ENCODE results near the gene MGARP.

Gene MGARP

DNA sequence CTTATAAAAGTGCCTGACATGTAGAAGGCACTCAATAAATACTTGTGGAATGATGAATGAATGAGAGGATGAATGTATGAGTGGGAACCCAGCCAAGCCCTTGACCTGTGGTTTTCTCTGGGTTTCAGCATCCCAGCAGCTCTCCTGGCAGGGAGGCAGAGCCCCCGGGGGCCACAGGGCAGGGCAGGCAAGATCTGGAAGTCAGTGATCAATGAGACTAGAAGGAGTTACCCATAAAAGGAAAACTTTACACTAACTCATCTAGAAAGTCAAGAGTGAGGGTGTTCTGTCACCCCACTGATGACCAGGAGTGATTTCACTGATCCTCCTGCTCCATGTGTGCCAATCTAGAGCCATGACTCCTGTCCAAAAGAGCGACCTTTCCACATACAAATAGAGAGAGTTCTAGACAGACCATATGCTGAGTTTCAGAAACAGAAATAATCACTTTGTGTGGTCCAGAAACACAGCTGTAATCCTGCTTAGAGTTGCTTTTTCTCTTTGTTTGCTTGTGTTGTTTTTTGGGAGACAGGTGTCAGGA lies 37.4 kb downstream of the MGARP start:
- DNase-seq = no peak

DNA sequence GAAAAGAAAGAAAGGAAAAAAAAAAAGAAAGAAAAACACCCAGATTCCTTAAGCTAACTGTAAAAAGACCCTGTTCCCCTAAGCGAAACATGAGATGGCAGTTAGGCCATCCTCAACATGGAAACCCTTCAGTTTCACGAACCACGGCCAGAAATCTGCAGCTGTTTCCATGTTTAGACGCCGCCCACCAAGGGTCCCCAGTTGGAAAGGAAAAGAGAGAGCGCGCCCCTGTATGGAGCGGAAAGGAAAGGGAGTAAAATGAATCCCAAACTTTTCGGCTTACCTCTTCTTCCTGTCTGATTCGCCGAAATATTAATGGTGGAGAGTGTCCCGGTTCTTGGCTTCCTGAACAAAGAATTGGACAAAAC lies 38.3 kb downstream of the MGARP start:
- no peak for DNase-seq

DNA sequence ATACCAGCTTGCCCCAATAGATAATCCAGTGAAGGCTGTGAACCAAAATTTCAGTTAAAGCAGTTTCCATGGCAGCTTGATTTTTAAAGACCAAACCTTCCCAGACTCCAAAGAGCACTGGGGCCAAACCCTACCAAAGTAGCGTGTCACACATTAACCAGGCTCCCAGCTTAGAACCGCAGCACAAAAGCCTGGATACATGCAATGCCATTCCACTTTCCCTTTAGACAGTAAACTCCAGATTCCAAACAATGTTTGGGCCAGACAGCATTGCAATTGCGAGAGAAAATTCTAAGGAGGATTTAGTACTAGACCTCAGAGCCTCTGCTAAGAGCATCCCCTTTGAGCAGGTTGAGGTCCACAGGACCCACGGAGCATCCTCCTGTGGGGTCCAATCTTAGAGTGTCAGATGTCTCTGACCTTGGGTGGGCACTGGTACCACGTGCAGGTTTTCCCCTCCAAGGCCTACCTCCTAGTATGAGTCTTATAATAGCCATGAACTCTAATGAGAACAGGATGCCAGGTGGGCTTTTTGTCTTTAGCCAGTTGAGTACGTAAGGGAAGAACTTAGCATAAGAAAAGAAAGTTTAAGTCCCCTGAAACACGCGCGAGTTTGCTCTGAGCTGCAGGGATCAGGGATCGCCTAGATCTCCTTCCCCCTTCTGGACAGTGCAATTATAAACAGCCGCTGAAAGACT lies 38.8 kb downstream of the MGARP start:
- DNase-seq = no peak

DNA sequence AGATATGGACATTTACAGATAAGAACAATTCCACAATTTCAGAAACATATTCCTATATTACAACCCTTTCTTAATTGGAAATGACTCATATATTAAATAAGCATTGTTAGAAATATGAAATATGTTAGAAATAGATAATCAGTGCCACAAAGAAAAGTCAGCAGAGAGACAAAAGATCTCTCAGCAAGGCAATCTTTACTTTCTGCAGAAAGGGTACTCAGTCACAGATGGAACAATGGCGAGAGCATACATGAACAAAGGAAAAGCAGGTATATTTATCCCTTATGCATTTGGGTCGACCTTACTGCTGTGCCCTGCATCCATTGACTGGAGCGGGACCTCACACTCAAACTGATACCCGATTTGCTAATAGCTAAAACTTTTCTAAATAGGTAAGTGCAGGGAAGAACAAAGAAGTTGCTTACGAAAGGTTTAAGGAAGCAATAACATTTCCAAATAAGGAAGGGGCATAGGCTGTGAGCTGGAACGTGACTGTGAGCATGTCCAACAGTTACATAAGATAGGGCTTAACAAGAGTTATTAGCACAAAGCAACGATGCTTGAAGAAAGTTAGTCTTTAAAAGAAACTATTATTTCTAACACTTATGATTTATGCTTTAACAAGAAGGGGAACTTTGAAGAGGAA lies 40.8 kb downstream of the MGARP start:
- DNase-seq = no peak

DNA sequence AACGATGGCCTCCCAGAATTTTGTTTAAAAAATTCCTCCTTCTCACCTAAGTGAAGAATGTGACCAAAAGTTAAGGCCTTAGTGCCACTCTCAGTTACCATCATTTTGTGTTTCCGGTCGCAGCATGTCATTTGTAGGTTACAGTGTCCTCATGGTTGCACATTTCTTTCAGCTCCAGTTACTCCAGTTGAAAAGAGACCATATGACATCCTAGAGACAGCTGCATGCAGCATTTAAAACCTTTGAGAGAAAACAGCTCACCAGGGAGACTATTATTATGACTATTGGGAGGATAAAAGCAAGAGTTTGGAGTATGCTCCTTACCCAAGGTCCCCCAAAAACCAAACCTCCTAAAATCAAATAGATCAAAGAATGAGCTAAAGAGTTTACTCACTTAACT lies 45.8 kb downstream of the MGARP start:
- no peak for DNase-seq

DNA sequence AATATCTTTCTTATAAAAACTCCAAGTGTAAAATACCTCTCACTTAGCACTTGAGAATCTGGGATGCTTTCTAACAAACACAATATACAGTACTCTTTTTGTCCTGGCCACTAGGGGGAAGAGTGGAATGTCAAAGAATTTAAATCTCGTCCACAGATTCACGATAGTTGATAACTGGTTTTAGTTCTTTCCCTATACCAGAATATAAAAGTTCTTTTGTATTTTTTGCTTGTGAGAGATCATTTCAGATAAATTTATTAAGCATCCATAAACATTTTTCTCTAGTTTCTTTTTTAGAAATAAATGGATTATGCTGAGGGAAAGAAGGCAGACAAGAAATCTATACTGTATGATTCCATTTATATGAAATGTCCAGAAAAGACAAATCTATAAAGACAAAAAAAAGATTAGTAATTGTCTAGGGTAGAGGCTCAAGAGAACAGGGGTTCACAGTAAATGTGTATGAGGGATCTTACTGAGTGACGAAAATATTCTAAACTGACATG lies 50.4 kb downstream of the MGARP start:
- DNase-seq = peak; percentile 0

DNA sequence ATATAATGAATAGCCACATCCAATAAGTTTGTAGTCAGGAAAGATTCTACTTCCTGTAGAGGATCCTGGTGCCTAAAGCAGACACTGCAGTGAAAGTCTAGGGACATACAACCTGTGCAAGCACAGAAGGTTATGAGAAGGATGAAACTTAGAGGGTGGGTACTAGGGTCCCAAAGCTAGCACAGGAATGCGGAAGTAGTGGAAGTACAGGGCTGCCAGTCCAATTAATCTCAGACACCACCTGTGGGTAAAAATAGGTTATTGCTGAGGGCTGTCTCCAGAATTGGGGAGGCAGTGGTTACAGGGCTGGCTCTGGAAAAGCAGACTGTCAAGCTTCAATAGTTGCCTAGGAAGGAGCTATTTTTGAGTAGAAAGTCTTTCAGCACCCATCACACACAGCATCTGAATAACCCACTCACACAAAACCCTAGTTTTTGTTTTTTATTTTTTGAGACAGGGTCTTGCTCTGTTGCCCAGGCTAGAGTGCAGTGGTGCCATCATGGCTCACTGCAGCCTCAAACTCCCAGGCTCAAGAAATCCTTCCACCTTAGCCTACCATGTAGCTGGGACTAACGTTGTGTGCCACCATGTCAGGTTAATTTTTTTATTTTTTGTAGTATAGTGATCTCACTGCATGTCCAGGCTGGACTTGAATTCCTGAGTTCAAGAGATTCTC lies 52.2 kb downstream of the MGARP start:
- no peak for DNase-seq

DNA sequence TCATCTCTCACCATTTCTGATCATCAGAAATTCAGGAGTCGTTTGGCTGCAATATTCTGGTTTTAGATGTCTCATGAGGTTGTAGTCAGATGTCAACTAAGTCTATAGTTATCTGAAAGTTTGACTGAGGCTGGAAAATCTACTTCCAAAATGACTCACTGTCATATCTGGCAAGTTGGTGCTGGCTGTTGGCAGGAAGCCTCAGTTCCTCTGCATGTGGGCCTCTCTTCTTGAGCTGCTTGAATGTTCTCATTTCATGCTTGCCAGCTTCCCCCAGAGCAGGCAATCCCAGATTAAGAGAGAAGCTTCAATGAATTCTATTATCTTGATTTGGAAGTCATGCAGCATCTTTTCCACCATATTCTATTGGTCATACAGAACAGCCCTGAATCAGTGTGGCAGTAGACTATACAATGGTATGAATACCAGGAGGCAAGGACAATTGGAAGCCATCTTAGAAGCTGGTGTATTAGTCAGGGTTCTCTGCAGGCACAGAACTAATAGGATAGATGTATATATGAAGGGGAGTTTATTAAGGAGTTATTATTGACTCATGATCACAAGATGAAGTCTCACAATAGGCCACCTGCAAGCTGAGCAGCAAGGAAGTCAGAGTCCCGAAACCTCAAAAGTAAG lies 56.2 kb downstream of the MGARP start:
- DNase-seq = no peak

DNA sequence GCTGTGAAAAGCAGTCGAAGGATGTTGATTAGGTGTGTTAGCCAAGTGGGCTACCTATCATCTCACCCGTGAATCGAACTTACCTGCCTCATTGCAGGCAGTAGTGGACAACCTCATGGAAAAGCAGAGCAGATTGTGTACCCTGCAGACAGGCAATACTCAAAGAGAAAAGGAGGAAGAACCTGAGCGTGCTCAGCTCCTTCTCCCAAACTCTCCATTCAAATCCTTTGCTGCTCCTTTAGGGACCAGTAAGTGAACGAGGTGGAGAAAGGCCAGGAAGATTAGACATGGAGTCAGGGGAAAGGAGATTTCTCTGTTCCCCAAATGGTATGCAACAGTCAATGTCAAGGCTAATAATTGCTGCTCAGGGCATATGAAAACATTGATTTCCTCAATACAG lies 57.8 kb downstream of the MGARP start:
- DNase-seq = no peak

DNA sequence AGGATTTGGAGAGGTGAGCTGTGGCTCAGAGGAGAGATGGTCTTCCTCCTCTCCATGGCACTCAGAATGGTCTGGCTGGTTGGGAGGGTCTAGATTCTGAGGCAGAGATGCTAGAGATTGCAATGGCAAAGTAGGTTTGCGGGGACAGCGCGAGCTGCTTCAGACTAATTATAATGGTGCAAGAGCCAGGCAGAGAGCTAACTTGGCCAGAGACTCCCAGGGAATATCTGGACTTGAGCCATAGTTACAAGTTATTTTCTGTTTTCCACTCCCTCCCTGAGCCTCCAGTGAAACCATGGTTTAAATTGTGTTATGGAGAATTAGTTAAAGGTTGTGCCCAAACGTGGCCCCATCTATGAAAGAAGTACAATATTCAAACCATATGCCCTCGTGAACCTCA lies 58.3 kb downstream of the MGARP start:
- no peak for DNase-seq

DNA sequence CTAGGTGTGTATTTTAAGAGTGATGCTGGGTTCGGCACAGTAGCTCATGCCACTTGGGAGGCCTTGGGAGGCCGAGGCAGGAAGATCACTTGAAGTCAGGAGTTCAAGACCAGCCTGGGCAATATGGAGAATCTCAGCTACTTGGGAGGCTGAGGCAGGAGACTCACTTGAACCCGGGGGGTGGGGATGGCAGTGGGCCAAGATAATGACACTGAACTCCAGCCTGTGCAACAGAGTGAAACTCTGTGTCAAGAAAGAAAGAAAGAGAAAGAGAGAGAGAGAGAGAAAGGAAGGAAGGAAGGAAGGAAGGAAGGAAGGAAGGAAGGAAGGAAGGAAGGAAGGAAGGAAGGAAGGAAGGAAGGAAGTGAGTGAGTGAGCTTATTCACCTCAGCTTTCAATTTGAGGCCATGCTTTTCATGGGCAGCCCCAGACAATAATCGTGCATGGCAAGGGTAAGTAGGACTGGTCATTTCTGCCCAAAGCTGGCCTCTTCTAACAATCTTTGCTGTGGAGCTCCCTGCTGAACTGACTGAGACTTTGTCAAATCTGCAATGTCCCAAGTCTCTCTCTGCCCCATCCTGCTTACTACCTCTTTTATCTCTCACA lies 60.5 kb downstream of the MGARP start:
- DNase-seq = no peak

Data from NCI-H1105 (cell line).